Measurements from ENCODE around the gene CCDC102A.

Gene CCDC102A

GRCh38 chr16:57485916-57486857 is 50.2 kb downstream of the CCDC102A start, which contains the start of gene DOK4 (continued):
- TF ChIP-seq ZSCAN16 (tag by site-specific recombination; IDR thresholded peaks at IDR 0.05) (no peak), ZNF621 (tag by site-specific recombination; IDR thresholded peaks at IDR 0.05) (no peak), ZNF10 (tag by site-specific recombination; IDR thresholded peaks at IDR 0.05) (no peak), ZNF660 (tag by site-specific recombination; IDR thresholded peaks at IDR 0.05) (no peak), GLI4 (tag by site-specific recombination; IDR thresholded peaks at IDR 0.05) (no peak), ZNF280D (tag by site-specific recombination; IDR thresholded peaks at IDR 0.05) (no peak), REST (tag by site-specific recombination; IDR thresholded peaks at IDR 0.05) (no peak), ZNF558 (tag by site-specific recombination; IDR thresholded peaks at IDR 0.05) (no peak), KLF9 (tag by site-specific recombination; IDR thresholded peaks at IDR 0.05; ENCODE audit: low read depth) (peak; percentile 32), ZSCAN4 (tag by site-specific recombination; IDR thresholded peaks at IDR 0.05) (no peak), ZNF596 (tag by site-specific recombination; IDR thresholded peaks at IDR 0.05) (peak; percentile 24; the same call in 1 of the 2 replicates), ZNF707 (tag by site-specific recombination; IDR thresholded peaks at IDR 0.05) (no peak), ZNF747 (tag by site-specific recombination; IDR thresholded peaks at IDR 0.05) (no peak), ZFHX2 (tag by site-specific recombination; conservative IDR thresholded peaks at IDR 0.05) (peak; percentile 67), ZNF549 (tag by site-specific recombination; IDR thresholded peaks at IDR 0.05) (no peak), ZNF423 (tag by site-specific recombination; IDR thresholded peaks at IDR 0.05) (0 out of 2 replicates have a peak, but pooled peaks have one; percentile 34), ZNF560 (tag by site-specific recombination; IDR thresholded peaks at IDR 0.05; ENCODE audit: borderline replicate concordance) (no peak), ZNF354C (tag by site-specific recombination; IDR thresholded peaks at IDR 0.05; ENCODE audit: borderline replicate concordance, low read depth) (no peak), HIC1 (tag by site-specific recombination; IDR thresholded peaks at IDR 0.05) (no peak), ZNF776 (tag by site-specific recombination; IDR thresholded peaks at IDR 0.05; ENCODE audit: borderline replicate concordance) (no peak), ZNF488 (tag by site-specific recombination; IDR thresholded peaks at IDR 0.05) (no peak), ZNF398 (tag by site-specific recombination; IDR thresholded peaks at IDR 0.05) (peak; percentile 60), ZNF274 (IDR thresholded peaks at IDR 0.05; ENCODE audit: low read length) (no peak), ZNF274 (tag by site-specific recombination; IDR thresholded peaks at IDR 0.05; ENCODE audit: borderline replicate concordance) (no peak)

Measured in HEK293 (cell line).